DMS79 treated with DMSO at 0.1 percent for 48 hours (cell line): ENCODE results near the gene ADAM33.

ENCODE experiments used
- DNase-seq: peaks from one replicate; lab custom pipeline; 2025; lab: John Stamatoyannopoulos, UW

The ADAM33 gene

GRCh38 chr20:3706774-3707507, 25.1 kb upstream of the ADAM33 start:
- DNase-seq = no peak

GRCh38 chr20:3705970-3706739, 24.3 kb upstream of the ADAM33 start:
- no peak for DNase-seq

GRCh38 chr20:3705491-3705969, 23.7 kb upstream of the ADAM33 start:
- DNase-seq = no peak

- DNase-seq = no peak
Measured at GRCh38 chr20:3704087-3704486, 22.3 kb upstream of the ADAM33 start.

- DNase-seq = no peak
Measured at GRCh38 chr20:3702611-3703391, 21.0 kb upstream of the ADAM33 start.

GRCh38 chr20:3701061-3701998, 19.5 kb upstream of the ADAM33 start:
- DNase-seq = no peak

GRCh38 chr20:3699037-3699436, 17.2 kb upstream of the ADAM33 start:
- DNase-seq = no peak

- no peak for DNase-seq
Measured at GRCh38 chr20:3698591-3699001, 16.8 kb upstream of the ADAM33 start.

GRCh38 chr20:3697588-3698305, 15.9 kb upstream of the ADAM33 start:
- DNase-seq = no peak

- DNase-seq = no peak
Measured at GRCh38 chr20:3696745-3697587, 15.2 kb upstream of the ADAM33 start.

- DNase-seq = no peak
Measured at GRCh38 chr20:3696200-3696599, 14.4 kb upstream of the ADAM33 start.

- DNase-seq = no peak
Measured at GRCh38 chr20:3694864-3695263, 13.1 kb upstream of the ADAM33 start.

GRCh38 chr20:3693376-3693775, 11.6 kb upstream of the ADAM33 start:
- DNase-seq = no peak

- DNase-seq = no peak
Measured at GRCh38 chr20:3692706-3693294, 11.0 kb upstream of the ADAM33 start.

GRCh38 chr20:3691897-3692296, 10.1 kb upstream of the ADAM33 start:
- DNase-seq = no peak

GRCh38 chr20:3691306-3691705, 9.5 kb upstream of the ADAM33 start:
- no peak for DNase-seq

GRCh38 chr20:3690413-3690812, 8.6 kb upstream of the ADAM33 start:
- no peak for DNase-seq

GRCh38 chr20:3689978-3690377, 8.2 kb upstream of the ADAM33 start:
- no peak for DNase-seq

- DNase-seq = no peak
Measured at GRCh38 chr20:3687655-3688054, 5.8 kb upstream of the ADAM33 start.
